Mononuclear cell (primary cell): Measurements from ENCODE around the gene KHDC4. TPM values are rescaled to one million over a fixed set of nuclear protein-coding genes. Genes with fewer than 3 reads are reported as not detected.

ENCODE experiments used
- H3K27me3 ChIP-seq: 2 replicates; pipeline ENCODE4 v1.6.0; 2011; ENCODE audit warnings: low read length, control low read depth; ENCODE audit not compliant: insufficient read depth
- H3K4me1 ChIP-seq: 2 replicates; pipeline ENCODE4 v1.5.1; 2011; ENCODE audit warnings: mild to moderate bottlenecking, low read length, control low read depth; ENCODE audit not compliant: insufficient read depth
- H3K4me3 ChIP-seq: 2 replicates; pipeline ENCODE4 v1.5.1; 2011; ENCODE audit warnings: mild to moderate bottlenecking, low read length, moderate library complexity
- H3K9me3 ChIP-seq: 2 replicates; pipeline ENCODE4 v1.5.1; 2011; ENCODE audit warnings: low read depth, mild to moderate bottlenecking, control low read depth, low read length
- total RNA-seq: library from RNA; depleted of rRNA; stranded (reverse); fragments of >200 nt; gene quantifications from one replicate; pipeline ENCODE4 v1.2.3, GENCODE V29; 2012

KHDC4 gene
- total RNA-seq, 1 donor = 38.1 TPM

DNA sequence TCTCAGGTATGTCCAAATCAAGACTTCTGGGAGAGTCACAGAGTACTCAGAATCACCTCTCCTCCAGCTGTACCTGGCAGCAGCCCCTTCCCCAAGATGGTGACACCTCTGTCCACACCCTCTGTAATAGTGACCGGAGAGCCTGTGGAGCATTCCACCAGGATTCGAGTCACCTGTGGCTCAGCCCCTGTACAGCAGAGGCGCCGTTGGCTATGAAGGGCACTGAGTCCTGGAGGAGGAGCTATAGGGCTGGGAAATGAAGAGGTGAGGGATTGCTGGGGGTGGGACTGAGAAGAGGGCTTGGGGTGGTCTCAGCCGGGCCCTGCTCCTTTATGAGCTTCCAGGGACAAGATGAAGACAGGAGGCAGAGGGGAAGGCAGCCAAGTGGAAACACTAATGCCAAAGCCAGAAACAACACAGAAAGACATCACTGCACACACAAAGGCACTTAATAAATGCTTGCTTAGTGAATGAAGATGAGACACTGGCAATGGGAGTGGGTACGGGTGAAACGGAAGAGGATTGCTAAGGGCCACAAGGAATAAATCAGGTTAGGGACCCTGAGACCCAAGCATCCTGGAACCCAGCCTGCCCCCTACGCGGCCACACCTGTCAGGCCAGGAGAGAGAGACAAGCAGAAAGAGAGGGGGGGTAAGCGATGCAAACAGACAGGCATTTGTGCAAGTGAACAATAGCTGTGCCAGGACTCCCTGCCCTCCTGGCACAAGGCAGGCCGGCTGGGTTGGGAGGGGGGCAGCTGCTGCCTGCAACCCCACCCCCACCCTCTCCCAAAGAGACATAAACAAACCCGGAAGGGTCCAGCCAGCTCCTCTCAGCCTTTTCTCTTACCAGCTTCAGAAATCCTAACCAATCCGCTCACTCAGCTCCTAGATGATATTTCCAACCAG lies 40.2 kb upstream of the KHDC4 start:
- H3K27me3 ChIP-seq = no peaks in the 10 kb centered on the region
- H3K9me3 ChIP-seq = no peaks in the 10 kb centered on the region
- peaks cover 75% of the 10 kb centered on the region for H3K4me1 ChIP-seq
- peak overlapping the region; percentile 89 for H3K4me3 ChIP-seq

DNA sequence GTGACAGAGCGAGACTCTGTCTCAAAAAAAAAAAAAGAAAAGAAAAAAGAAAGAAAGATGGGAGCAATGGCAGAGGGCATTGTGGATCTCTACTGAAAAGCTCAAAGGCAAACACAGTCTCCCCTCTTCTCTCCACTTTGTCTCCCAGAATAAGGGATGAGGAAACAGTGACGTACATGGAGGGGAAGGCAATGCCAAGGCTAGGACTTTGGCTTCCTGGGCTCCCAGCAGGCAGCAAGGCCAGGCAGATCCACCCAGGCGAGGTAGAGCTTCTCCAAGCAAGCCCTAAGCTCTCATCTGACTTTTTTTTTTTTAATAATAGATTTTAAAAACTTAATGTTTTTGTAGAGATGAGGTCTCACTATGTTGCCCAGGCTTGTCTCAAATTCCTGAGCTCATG lies 39.5 kb upstream of the KHDC4 start:
- no peaks in the 10 kb centered on the region for H3K9me3 ChIP-seq
- H3K27me3 ChIP-seq = no peaks in the 10 kb centered on the region
- H3K4me3 ChIP-seq = no peak overlapping the region
- H3K4me1 ChIP-seq = peaks cover 75% of the 10 kb centered on the region

DNA sequence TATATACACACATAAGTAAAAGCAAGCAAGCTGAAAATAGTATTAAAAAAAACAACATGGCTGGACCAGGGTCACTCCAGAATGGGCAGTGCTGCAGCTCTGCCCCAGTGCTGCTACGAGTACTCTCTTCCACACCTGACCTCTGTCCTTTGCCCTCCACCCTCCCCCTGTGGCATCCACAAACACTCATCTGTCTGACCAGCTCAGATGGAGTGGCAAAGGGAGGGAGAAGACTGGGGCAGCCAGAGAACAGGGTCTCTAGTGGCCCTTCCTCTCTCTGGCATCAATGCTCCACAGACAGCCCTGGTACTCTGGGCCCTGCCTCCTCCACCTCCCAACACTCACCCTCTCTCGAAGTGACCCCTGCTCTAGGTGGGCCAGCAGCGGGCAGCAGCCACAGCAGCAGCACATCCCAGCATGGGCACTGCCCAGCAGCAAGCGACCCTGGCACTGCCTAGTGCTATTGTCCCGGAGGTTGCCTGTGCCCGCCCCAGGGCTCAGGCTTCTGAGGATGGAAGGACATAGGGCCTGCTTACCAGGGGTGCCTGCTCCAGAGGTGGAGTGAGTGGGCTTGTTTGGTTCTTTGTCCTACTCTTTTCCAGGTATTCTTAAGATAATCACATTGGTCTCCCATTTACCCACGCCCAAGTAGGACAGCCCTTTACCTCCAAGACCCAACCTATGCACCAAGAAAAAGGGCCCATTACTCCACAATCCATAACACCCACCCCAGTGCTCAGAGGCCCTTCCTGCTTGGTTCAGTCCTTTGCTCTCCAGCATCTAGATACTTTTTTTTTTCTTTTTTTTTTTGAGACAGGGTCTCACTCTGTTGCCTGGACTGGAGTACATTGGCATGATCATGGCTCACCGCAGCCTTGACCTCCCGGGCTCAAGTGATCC lies 37.9 kb upstream of the KHDC4 start:
- Histone ChIP-seq H3K27me3 (no peaks in the 10 kb centered on the region), H3K9me3 (no peaks in the 10 kb centered on the region), H3K4me1 (peaks cover 90% of the 10 kb centered on the region), H3K4me3 (no peak overlapping the region)

DNA sequence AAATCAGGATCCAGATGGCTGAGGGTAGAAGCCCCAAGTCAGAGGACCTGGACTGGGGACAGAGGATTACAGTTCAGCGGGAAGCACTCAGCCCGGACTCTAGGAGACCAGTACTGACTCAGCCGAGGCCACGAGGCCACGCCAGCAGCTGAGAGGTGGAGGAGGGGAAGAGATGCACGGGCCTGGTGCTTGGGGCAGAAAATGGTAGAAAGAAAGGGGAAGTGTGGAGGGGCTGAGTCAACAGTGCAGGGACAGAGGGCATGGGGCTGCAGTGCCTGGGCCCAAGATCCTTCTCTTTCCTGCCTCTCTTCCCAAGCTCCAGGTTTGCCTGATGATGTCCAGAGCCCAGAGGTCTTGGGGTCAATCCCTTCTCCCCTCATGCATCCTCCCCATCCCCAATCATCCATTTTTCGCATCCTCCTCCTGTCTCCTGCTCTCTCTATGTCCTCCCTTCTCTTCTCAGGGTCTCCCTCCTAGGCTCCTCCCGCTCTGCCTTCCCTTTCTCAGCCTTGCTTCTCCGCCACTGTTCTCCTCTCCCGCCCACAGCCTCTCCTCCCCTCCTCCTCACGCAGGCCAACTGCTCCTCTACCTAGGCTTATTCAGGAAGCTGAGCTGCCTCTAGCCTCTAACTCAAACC lies 36.4 kb upstream of the KHDC4 start:
- Histone ChIP-seq H3K4me3 (no peak overlapping the region), H3K9me3 (no peaks in the 10 kb centered on the region), H3K4me1 (peaks cover 100% of the 10 kb centered on the region), H3K27me3 (no peaks in the 10 kb centered on the region)

DNA sequence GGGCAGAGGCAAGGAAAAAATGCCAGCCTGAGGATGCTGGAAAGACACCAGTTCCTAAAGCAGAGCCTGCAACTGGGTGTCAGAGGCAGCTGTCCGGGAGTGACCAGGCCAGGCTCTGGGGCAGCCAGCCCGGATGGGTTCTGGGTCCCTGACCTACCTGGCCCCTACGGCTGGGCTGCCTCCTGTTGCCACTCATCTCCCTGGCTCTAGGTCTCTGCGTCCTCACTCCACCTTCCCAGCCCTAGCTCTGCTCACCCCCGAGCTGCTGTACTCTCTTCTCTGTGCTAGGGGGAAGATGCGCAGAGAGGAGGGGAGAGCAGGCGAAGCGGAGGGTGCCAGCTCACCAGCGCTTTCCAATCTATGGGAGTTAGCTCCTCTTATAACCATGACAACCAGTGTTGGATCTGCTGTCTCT lies 35.2 kb upstream of the KHDC4 start:
- no peak overlapping the region for H3K4me3 ChIP-seq
- peaks cover 99% of the 10 kb centered on the region for H3K4me1 ChIP-seq
- no peaks in the 10 kb centered on the region for H3K27me3 ChIP-seq
- H3K9me3 ChIP-seq = no peaks in the 10 kb centered on the region

DNA sequence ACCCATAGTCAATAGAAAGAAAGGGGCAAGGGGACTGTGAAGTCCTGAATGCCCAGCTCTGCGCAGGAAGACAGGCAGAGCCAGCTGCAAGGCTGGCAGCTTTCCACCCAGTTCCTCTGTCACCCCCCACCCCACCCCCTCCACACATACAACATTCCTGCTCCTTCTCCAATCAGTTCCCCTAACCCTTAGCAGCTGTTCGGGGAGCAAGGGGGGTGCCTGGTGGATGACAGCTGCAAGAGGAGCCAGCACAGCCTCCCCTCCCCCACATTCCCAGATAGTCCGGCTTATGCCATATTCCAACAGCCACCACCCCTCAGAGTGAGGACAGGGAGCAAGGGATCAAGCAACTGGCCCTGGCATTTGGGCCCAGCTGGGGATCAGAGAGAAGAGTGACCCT lies 34.5 kb upstream of the KHDC4 start:
- H3K9me3 ChIP-seq = no peaks in the 10 kb centered on the region
- H3K4me1 ChIP-seq = peaks cover 92% of the 10 kb centered on the region
- H3K4me3 ChIP-seq = no peak overlapping the region
- no peaks in the 10 kb centered on the region for H3K27me3 ChIP-seq

DNA sequence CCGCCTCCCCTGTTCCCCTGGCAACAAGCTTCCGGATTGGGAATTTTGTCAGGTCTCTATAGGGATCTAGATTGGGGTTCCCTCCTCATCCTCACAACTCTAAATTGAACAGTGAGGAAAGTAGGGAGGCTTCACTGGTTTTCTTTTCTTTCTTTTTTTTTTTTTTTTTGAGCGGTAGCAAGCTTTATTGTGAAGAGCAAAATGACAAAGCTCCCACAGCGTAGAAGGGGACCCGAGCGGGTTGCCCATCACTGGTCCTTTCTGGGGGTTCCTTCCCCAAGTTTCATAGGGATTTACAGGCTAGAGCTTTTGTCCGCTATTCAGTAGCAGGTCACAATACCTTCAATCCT lies 33.8 kb upstream of the KHDC4 start:
- Histone ChIP-seq H3K27me3 (no peaks in the 10 kb centered on the region), H3K4me1 (peaks cover 92% of the 10 kb centered on the region), H3K4me3 (no peak overlapping the region), H3K9me3 (no peaks in the 10 kb centered on the region)

DNA sequence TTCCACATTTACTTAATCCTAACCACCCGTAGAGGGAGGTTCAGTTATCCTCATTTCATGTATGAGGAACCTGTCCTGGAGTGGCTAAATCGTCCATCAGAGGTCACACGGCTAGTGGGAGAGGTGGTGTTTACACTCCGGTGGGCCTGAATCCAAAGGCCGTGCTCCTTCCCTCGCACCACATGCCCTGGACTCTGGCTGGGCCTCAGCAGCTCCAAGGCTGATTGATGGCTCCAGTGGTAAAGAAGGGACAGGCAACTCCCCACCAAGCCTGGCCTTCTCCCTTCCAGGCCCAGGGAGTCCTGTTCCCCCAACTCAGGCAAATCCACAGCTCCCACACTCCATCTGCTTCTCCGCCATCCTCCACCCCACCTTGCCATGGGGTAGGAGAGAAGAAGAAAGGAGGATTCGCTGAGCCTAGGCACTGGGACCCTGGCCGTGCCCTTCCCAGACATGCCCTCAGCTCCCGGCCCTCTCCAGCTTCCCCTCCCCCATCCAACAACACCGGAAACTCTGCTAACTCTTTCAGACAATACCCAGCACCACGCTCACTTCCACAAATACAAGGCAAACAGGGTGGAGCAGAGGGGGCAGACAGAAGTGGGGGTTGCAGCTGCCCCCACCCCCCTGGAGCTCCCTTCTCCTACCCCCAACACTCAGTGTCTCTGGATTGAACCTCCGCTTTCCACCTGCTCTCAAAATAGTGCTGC lies 33.3 kb upstream of the KHDC4 start:
- H3K9me3 ChIP-seq = no peaks in the 10 kb centered on the region
- peaks cover 92% of the 10 kb centered on the region for H3K4me1 ChIP-seq
- H3K4me3 ChIP-seq = no peak overlapping the region
- H3K27me3 ChIP-seq = no peaks in the 10 kb centered on the region

DNA sequence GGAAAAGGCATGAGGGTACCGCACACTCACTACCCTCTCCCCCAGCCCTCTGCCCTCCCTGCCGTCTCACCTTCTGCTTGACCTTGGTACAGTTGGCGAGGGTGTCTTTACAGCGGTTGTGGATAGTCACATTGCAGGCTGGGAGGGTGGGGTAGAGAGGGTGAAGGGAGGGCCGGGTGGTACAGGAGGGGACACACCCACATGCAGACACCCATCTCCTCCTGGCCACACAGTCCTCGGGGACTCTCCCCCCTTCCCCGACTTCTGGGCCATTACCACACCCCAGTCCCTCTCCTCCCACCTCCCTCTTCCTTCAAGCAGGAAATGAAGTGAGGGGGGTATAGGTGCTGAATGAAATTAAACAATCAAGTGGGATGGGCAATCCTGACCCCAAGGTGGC lies 32.5 kb upstream of the KHDC4 start:
- Histone ChIP-seq H3K27me3 (no peaks in the 10 kb centered on the region), H3K4me3 (no peak overlapping the region), H3K4me1 (peaks cover 92% of the 10 kb centered on the region), H3K9me3 (no peaks in the 10 kb centered on the region)

DNA sequence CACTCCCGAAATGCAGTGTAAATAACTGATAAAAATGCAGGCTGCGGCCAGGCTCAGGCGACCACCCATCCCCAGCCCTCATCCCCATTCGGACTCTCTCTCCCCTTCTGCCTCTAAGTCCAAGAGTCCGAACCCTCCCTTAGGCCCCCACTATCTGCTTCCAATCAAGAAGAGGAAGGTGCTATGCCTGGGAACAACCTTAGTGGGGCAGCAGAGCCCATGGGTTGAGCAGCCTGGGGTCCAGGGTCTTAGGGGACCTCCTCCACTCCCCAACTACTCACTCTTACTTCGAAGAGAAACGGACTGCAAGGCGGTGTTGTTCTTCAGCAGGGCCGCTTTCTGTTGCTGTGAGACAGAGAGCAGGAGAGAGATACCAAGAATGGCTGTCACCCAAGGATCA lies 31.9 kb upstream of the KHDC4 start:
- Histone ChIP-seq H3K4me1 (peaks cover 92% of the 10 kb centered on the region), H3K4me3 (no peak overlapping the region), H3K9me3 (no peaks in the 10 kb centered on the region), H3K27me3 (no peaks in the 10 kb centered on the region)

DNA sequence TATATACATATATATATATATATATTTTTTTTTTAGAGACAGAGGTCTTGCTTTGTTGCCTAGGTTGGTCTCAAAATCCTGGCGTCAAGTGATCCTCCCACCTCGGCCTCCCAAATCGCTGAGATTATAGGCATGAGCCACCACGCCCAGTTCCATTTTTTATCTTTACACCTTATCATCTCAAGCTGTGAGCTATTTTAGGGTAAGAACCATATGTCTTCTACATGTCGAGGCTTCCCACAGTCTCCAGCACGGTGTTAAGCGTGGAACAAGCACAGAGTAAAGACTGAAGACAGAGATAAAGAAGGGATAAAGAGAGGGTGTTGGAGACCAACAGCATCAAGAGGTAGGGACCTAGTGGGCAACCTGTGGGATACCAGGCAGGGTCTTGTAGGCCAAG lies 30.0 kb upstream of the KHDC4 start:
- peaks cover 87% of the 10 kb centered on the region for H3K4me1 ChIP-seq
- H3K4me3 ChIP-seq = no peak overlapping the region

DNA sequence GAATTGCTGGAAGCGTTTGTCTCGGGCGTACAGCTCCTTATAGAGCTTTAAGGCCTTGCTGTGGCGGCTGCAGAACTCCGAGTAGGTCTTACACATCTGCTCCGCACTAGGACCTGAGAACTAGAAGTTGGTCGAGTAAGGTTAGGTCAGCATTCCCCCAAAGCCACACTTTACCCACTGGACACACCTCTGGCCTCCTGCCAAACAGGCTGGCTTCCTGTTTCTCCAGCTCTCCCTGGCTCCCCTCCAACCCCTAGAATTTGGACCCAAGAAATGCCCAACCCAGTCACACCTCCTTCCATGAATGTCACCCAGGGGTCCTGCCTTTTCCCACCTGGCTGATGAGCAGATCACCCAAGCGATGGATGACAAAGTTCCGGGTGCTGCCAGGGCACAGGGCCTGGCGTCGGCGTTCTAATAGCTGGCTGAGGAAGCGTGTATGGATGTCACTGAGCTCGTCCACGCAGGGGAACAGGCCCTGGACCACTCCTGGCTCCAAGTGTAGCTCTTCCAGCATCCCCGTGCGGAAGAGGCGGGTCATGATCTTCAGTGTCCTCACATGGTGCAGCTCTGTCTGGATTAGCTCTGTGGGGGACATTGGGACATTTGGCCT lies 28.5 kb upstream of the KHDC4 start:
- H3K4me1 ChIP-seq = peaks cover 72% of the 10 kb centered on the region

More for the DNA sequence above, 30.0 kb upstream of the KHDC4 start:
- Histone ChIP-seq H3K27me3 (no peaks in the 10 kb centered on the region), H3K9me3 (no peaks in the 10 kb centered on the region)

DNA sequence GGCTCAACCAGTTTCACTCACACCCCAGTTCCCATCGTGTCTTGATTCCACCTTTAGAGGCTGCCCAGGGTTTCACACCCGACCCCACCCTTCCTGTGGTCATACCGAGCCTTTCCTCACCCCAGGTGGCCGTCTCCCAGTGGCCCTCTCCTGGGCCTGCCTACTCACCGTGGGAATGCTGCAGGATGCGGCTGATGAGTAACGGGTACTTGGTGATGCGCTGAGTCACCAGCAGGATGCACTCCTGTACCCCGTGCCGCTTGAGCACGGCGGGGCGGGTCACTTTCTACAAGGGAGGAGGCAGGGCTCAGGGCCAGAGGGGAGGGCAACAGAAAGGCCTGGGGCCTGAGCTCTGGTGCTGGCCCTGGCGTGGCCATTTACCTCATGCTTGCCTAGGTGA lies 27.7 kb upstream of the KHDC4 start:
- H3K9me3 ChIP-seq = no peaks in the 10 kb centered on the region
- peaks cover 65% of the 10 kb centered on the region for H3K4me1 ChIP-seq
- H3K27me3 ChIP-seq = no peaks in the 10 kb centered on the region
- no peak overlapping the region for H3K4me3 ChIP-seq

More for the DNA sequence above, 28.5 kb upstream of the KHDC4 start:
- Histone ChIP-seq H3K9me3 (no peaks in the 10 kb centered on the region), H3K27me3 (no peaks in the 10 kb centered on the region), H3K4me3 (no peak overlapping the region)

DNA sequence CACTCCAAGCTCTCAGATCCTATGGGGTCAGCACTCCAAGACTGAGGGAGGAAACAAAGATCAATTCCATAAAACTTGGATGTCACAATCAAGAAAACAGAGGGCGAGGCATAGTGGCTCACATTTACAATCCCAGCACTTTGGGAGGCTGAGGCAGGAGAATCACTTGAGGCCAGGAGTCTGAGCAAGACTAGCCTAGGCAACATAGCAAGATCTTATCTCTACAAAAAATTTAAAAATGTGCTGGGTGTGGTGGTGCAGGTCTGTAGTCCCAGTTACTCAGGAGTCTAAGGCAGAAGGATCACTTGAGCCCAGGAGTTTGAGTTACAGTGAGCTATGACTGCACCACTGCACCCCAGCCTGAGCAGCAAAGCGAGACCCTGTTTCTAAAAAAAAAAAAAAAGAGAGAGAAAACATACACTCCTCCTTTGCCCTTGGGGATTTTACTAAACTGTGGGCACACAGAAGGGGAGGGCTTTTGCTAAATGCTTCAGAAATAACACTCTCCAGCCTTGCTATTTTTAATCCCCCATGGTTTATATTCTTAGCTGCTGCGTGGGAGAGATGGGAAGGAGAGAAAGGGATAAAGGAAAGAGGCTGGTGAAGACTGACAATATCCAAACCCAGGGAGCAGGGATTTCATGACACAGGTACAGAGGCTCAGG lies 26.0 kb upstream of the KHDC4 start:
- Histone ChIP-seq H3K4me3 (no peak overlapping the region), H3K9me3 (no peaks in the 10 kb centered on the region), H3K4me1 (peaks cover 47% of the 10 kb centered on the region), H3K27me3 (no peaks in the 10 kb centered on the region)
